A549 (cell line): ENCODE data around the gene MOK. TPM values are rescaled to one million over a fixed set of nuclear protein-coding genes. Genes with fewer than 3 reads are reported as not detected.

Experiments
- ATAC-seq, 2 experiments: fragments of 200-7000 bp in 1 of 2; fragments of >200 bp in 1 of 2; cut with Nextera tagmentation in 1 of 2; cut with Tn5 transposase in 1 of 2; 3 replicates each; pipeline versions ENCODE4 v1.8.0 to v1.9.1; 2018 to 2020; ENCODE audit warnings: mild to moderate bottlenecking in 1 of 2, moderate library complexity in 1 of 2
- CTCF ChIA-PET: fragments of 300-600 bp; sonication (Branson Sonifier 250); formaldehyde crosslinking; extraction: SDS; loops from one replicate; lab custom pipeline; 2021; ENCODE audit warnings: antibody characterized with exemption, inconsistent platforms; lab: Yijun Ruan, JAX
- POLR2A ChIA-PET: fragments of 350-600 bp; formaldehyde crosslinking; extraction: SDS; loops from one replicate; lab custom pipeline; 2021; ENCODE audit warnings: antibody characterized with exemption, inconsistent platforms; lab: Yijun Ruan, JAX
- DNase-seq, 2 experiments: peaks; one replicate each; pipeline versions ENCODE4 v3.0.0 to v3.0.0-alpha.2; 2011 to 2016; ENCODE audit warnings: low read depth in 1 of 2, low spot score in 1 of 2
- FAIRE-seq: peaks from 2 replicates; lab custom pipeline; 2011; peaks lifted over from hg19 to GRCh38; lab: Jason Lieb, UNC
- H3K27ac ChIP-seq, 2 experiments: fragments of >200 bp; sonication (Bioruptor Twin); formaldehyde crosslinking; 3 replicates each; pipeline ENCODE4 v1.5.1; 2016 to 2017
- H3K4me1 ChIP-seq: fragments of >200 bp; sonication (Bioruptor Twin); formaldehyde crosslinking; 3 replicates; pipeline ENCODE4 v1.6.1; 2016
- H3K4me2 ChIP-seq: fragments of >200 bp; sonication (Bioruptor Twin); formaldehyde crosslinking; 3 replicates; pipeline ENCODE4 v1.6.1; 2016
- H3K4me3 ChIP-seq: fragments of >200 bp; sonication (Bioruptor Twin); formaldehyde crosslinking; 3 replicates; pipeline ENCODE4 v1.5.1; 2016
- H3K9me3 ChIP-seq: fragments of >200 bp; sonication (Bioruptor Twin); formaldehyde crosslinking; 3 replicates; pipeline ENCODE4 v1.6.1; 2016
- ATOH8 ChIP-seq: fragments of 250-450 bp; sonication (Bioruptor Pico); IDR thresholded peaks from 2 replicates; pipeline ENCODE4 v1.5.0; 2020; ENCODE audit warnings: low read depth, mild to moderate bottlenecking, moderate library complexity
- CBX2 ChIP-seq: fragments of 200-600 bp; sonication (generic); IDR thresholded peaks from 2 replicates; pipeline ENCODE4 v1.6.1; 2016; ENCODE audit warnings: low read depth, mild to moderate bottlenecking, borderline replicate concordance
- CBX8 ChIP-seq: fragments of 200-600 bp; sonication (generic); IDR thresholded peaks from 2 replicates; pipeline ENCODE4 v1.6.1; 2016
- CTCF ChIP-seq: fragments of >200 bp; sonication (Bioruptor Twin); formaldehyde crosslinking; IDR thresholded peaks from 3 replicates; pipeline ENCODE4 v1.5.1; 2016
- EHF ChIP-seq: fragments of 250-450 bp; sonication (Bioruptor Pico); IDR thresholded peaks from 2 replicates; pipeline ENCODE4 v1.5.0; 2020; ENCODE audit warnings: mild to moderate bottlenecking
- EHMT2 ChIP-seq: fragments of 200-600 bp; sonication (generic); IDR thresholded peaks from 2 replicates; pipeline ENCODE4 v1.6.1; 2016; ENCODE audit warnings: antibody characterized with exemption, low read depth, mild to moderate bottlenecking, moderate library complexity
- ELK1 ChIP-seq: fragments of 150-350 bp; IDR thresholded peaks from 2 replicates; pipeline ENCODE4 v1.6.1; 2014; ENCODE audit warnings: low read depth, mild to moderate bottlenecking, low read length
- ESRRA ChIP-seq: fragments of 150-350 bp; IDR thresholded peaks from 2 replicates; pipeline ENCODE4 v1.6.1; 2014; ENCODE audit warnings: mild to moderate bottlenecking, low read length, borderline replicate concordance
- FOSL2 ChIP-seq, 2 experiments: fragments of 450-650 bp in 1 of 2; fragments of >200 bp in 1 of 2; sonication (Bioruptor Twin) in 1 of 2; formaldehyde crosslinking; IDR thresholded peaks; 2 replicates each; pipeline versions ENCODE4 v1.5.0 to v1.6.1; 2016 to 2020; ENCODE audit warnings: mild to moderate bottlenecking in 1 of 2, moderate library complexity in 1 of 2
- FOXS1 ChIP-seq: fragments of 250-450 bp; sonication (Bioruptor Pico); IDR thresholded peaks from 2 replicates; pipeline ENCODE4 v1.5.0; 2020; ENCODE audit warnings: mild to moderate bottlenecking, moderate library complexity
- GATA3 ChIP-seq: IDR thresholded peaks from 2 replicates; pipeline ENCODE4 v1.6.1; 2012; ENCODE audit warnings: borderline replicate concordance
- HDAC2 ChIP-seq: fragments of 200-600 bp; sonication (generic); IDR thresholded peaks from 2 replicates; pipeline ENCODE4 v1.6.1; 2016
- HES2 ChIP-seq: fragments of >200 bp; sonication (Bioruptor Twin); formaldehyde crosslinking; IDR thresholded peaks from 2 replicates; pipeline ENCODE4 v1.6.1; 2016
- HEYL ChIP-seq: fragments of 250-450 bp; sonication (Bioruptor Pico); IDR thresholded peaks from 2 replicates; pipeline ENCODE4 v1.8.0; 2021; ENCODE audit warnings: mild to moderate bottlenecking, moderate library complexity
- HOXB13 ChIP-seq: fragments of 250-450 bp; sonication (Bioruptor Pico); IDR thresholded peaks from 2 replicates; pipeline ENCODE4 v1.5.0; 2020; ENCODE audit warnings: low read depth, mild to moderate bottlenecking, moderate library complexity
- JUN ChIP-seq, 2 experiments: fragments of >200 bp; sonication (Bioruptor Twin); formaldehyde crosslinking; IDR thresholded peaks; 2 replicates in 1 of 2; 3 replicates in 1 of 2; pipeline ENCODE4 v1.6.1; 2016 to 2017
- JUNB ChIP-seq: fragments of >200 bp; sonication (Bioruptor Twin); formaldehyde crosslinking; IDR thresholded peaks from 2 replicates; pipeline ENCODE4 v1.6.1; 2016
- KDM1A ChIP-seq: fragments of 200-600 bp; sonication (generic); IDR thresholded peaks from 2 replicates; pipeline ENCODE4 v1.6.1; 2016; ENCODE audit warnings: low read depth, mild to moderate bottlenecking
- NFE2L2 ChIP-seq: fragments of 150-350 bp; conservative IDR thresholded peaks from 2 replicates; pipeline ENCODE4 v1.6.1; 2014; ENCODE audit warnings: low read length
- NPAS2 ChIP-seq: fragments of 250-450 bp; sonication (Bioruptor Pico); IDR thresholded peaks from 2 replicates; pipeline ENCODE4 v1.8.0; 2022; ENCODE audit warnings: mild to moderate bottlenecking, moderate library complexity, borderline replicate concordance
- PBX3 ChIP-seq: IDR thresholded peaks from 2 replicates; pipeline ENCODE4 v1.6.1; 2012
- POLR2AphosphoS2 ChIP-seq: conservative IDR thresholded peaks from 2 replicates; pipeline ENCODE4 v1.6.1; 2012; ENCODE audit warnings: low read length, improper control_type of control experiment, inconsistent platforms
- RARB ChIP-seq: fragments of 250-450 bp; sonication (Bioruptor Pico); IDR thresholded peaks from 2 replicates; pipeline ENCODE4 v1.8.0; 2021; ENCODE audit warnings: mild to moderate bottlenecking, moderate library complexity
- SMC3 ChIP-seq: fragments of >200 bp; sonication (Bioruptor Twin); formaldehyde crosslinking; IDR thresholded peaks from 3 replicates; pipeline ENCODE4 v1.6.1; 2018; ENCODE audit warnings: inconsistent platforms
- SREBF2 ChIP-seq: fragments of 450-650 bp; IDR thresholded peaks from 2 replicates; pipeline ENCODE4 v1.6.1; 2014; ENCODE audit warnings: mild to moderate bottlenecking, moderate library complexity
- USF2 ChIP-seq: fragments of 450-650 bp; IDR thresholded peaks from 2 replicates; pipeline ENCODE4 v1.6.1; 2014; ENCODE audit warnings: antibody characterized with exemption
- WGBS: methylation state at CpG from one replicate; pipeline ENCODE4 v1.1.6; 2017; ENCODE audit errors: missing lambda C conversion rate; 5-methylcytosine and 5-hydroxymethylcytosine counted together
- polyA plus RNA-seq, 4 experiments: library from polyadenylated mRNA; depleted of rRNA in 3 of 4; stranded (reverse); fragments of >200 nt; fragmentation: RNase III in 1 of 4; extraction: RNeasy Plus Mini Kit Qiagen cat#74134 plus additional on column Dnase treatment in 1 of 4; gene quantifications; 2 replicates in 3 of 4; 3 replicates in 1 of 4; pipeline ENCODE4 v1.2.3, GENCODE V29; 2011 to 2017

Gene MOK
- polyA plus RNA-seq, 2 of the 4 experiments (the other 2 are of a cell fraction) = 12.6 to 18.5 TPM

GRCh38 chr14:102348376-102348775, 43.4 kb upstream of the MOK start:
- no peak overlapping the region for H3K4me2 ChIP-seq
- DNase-seq (no peak), FAIRE-seq (no peak), ATAC-seq (no peak)
- no peak overlapping the region for H3K27ac ChIP-seq
- CTCF ChIA-PET = interaction anchor here (0.8 to 1.6 kb wide), 4 partner anchors 9 to 286 kb away, joined by 3 to 5 read pairs (median 3); no protein-coding TSS in a partner anchor
- no peak overlapping the region for H3K4me3 ChIP-seq
- POLR2A ChIA-PET = no interaction called here
- H3K9me3 ChIP-seq = no peaks in the 10 kb centered on the region
- TF ChIP-seq SMC3 (no peak), CTCF (no peak), HDAC2 (no peak), KDM1A (no peak), FOSL2 (IDR thresholded peaks at IDR 0.05) (no peak), FOSL2 (CRISPR knock-in tag; IDR thresholded peaks at IDR 0.05) (no peak), JUNB (no peak), GATA3 (no peak), FOXS1 (CRISPR knock-in tag) (no peak), HEYL (no peak)
- H3K4me1 ChIP-seq = no peaks in the 10 kb centered on the region
- WGBS = 90% methylated on average over 16 of the region's 16 CpGs

GRCh38 chr14:102346645-102347044, 41.7 kb upstream of the MOK start:
- no peak overlapping the region for H3K27ac ChIP-seq
- CTCF ChIA-PET = no interaction called here
- H3K4me1 ChIP-seq = no peaks in the 10 kb centered on the region
- no peak for DNase-seq
- no peaks in the 10 kb centered on the region for H3K9me3 ChIP-seq
- no peak for FAIRE-seq
- H3K4me2 ChIP-seq = no peak overlapping the region
- ATAC-seq = no peak
- TF ChIP-seq POLR2AphosphoS2 = no peak
- no peak for TF ChIP-seq PBX3
- TF ChIP-seq NFE2L2 = no peak
- TF ChIP-seq CBX2 = no peak
- no peak for TF ChIP-seq GATA3
- TF ChIP-seq HOXB13 = no peak
- TF ChIP-seq RARB (CRISPR knock-in tag) = no peak
- TF ChIP-seq KDM1A = no peak
- no peak for TF ChIP-seq NPAS2 (CRISPR knock-in tag)
- TF ChIP-seq HES2 = no peak
- no peak for TF ChIP-seq ESRRA
- no peak for TF ChIP-seq ATOH8 (CRISPR knock-in tag)
- no peak for TF ChIP-seq EHMT2
- 91% methylated on average over 4 of the region's 4 CpGs for WGBS
- no peak overlapping the region for H3K4me3 ChIP-seq
- POLR2A ChIA-PET = no interaction called here

GRCh38 chr14:102345232-102345631, 40.3 kb upstream of the MOK start:
- 79% methylated on average over 3 of the region's 3 CpGs for WGBS
- DNase-seq (no peak), FAIRE-seq (no peak), ATAC-seq (no peak)
- Histone ChIP-seq H3K4me3 (no peak overlapping the region), H3K4me2 (no peak overlapping the region), H3K4me1 (no peaks in the 10 kb centered on the region), H3K27ac (no peak overlapping the region), H3K9me3 (no peaks in the 10 kb centered on the region)
- ChIA-PET CTCF (no interaction called here), POLR2A (no interaction called here)
- TF ChIP-seq SREBF2 (no peak), CBX8 (no peak), PBX3 (no peak), HOXB13 (no peak), USF2 (no peak), EHF (no peak), JUN (IDR thresholded peaks at IDR 0.05) (no peak), ELK1 (no peak)
